IMR-90 (cell line): Measurements from ENCODE around the gene CCPG1. TPM values are rescaled to one million over a fixed set of nuclear protein-coding genes. Genes with fewer than 3 reads are reported as not detected.

ENCODE experiments used
- ATAC-seq: fragments of 200-7000 bp; cut with Tn5 transposase; 2 replicates; pipeline ENCODE4 v1.9.1; 2020; ENCODE audit warnings: low read depth, mild to moderate bottlenecking, moderate library complexity
- BruUV-seq: library from RNA; stranded (reverse); fragments of 400-500 nt; replicated peaks from 2 replicates; lab custom pipeline; 2021; lab: Mats Ljungman, UMichigan
- CTCF ChIA-PET: fragments of 300-600 bp; formaldehyde crosslinking; extraction: SDS; loops from one replicate; lab custom pipeline; 2021; ENCODE audit warnings: antibody characterized with exemption; lab: Yijun Ruan, JAX
- POLR2A ChIA-PET: fragments of 300-600 bp; sonication (Branson Sonifier 250); formaldehyde crosslinking; loops from one replicate; lab custom pipeline; 2022; ENCODE audit warnings: antibody characterized with exemption; ENCODE audit not compliant: unreplicated experiment; lab: Charles Lee
- DNase-seq: peaks from one replicate; pipeline ENCODE4 v3.0.0; 2013
- H2AFZ ChIP-seq: replicated peaks from 2 replicates; pipeline ENCODE3; 2013; ENCODE audit warnings: low read length, mild to moderate bottlenecking; ENCODE audit not compliant: poor library complexity
- H2AK5ac ChIP-seq: 2 replicates; pipeline ENCODE4 v1.6.1; 2013; ENCODE audit warnings: low read depth, low read length, inconsistent platforms
- H2AK9ac ChIP-seq: replicated peaks from 2 replicates; pipeline ENCODE3; 2013; ENCODE audit warnings: mild to moderate bottlenecking, low read depth, low read length, moderate library complexity; ENCODE audit not compliant: poor library complexity
- H2BK120ac ChIP-seq: 2 replicates; pipeline ENCODE4 v1.6.1; 2013; ENCODE audit warnings: low read depth, low read length, inconsistent platforms
- H2BK15ac ChIP-seq: 3 replicates; pipeline ENCODE4 v1.6.1; 2013; ENCODE audit warnings: low read depth, low read length, inconsistent platforms
- H2BK20ac ChIP-seq: 2 replicates; pipeline ENCODE4 v1.6.1; 2013; ENCODE audit warnings: low read depth, mild to moderate bottlenecking, inconsistent platforms, low read length, moderate library complexity
- H2BK5ac ChIP-seq: 2 replicates; pipeline ENCODE4 v1.6.1; 2013; ENCODE audit warnings: mild to moderate bottlenecking, low read depth, low read length, inconsistent platforms; ENCODE audit not compliant: poor library complexity, severe bottlenecking
- H3K14ac ChIP-seq: replicated peaks from 2 replicates; pipeline ENCODE4 v1.6.1; 2013; ENCODE audit warnings: low read depth, low read length, inconsistent platforms
- H3K18ac ChIP-seq: 2 replicates; pipeline ENCODE4 v1.6.1; 2013; ENCODE audit warnings: low read depth, low read length, control low read depth
- H3K23ac ChIP-seq: 2 replicates; pipeline ENCODE4 v1.6.1; 2013; ENCODE audit warnings: low read depth, low read length, inconsistent platforms
- H3K27ac ChIP-seq: 2 replicates; pipeline ENCODE4 v1.5.1; 2013; ENCODE audit warnings: mild to moderate bottlenecking, control low read depth, low read length; ENCODE audit not compliant: insufficient read depth
- H3K27me3 ChIP-seq: 2 replicates; pipeline ENCODE4 v1.6.1; 2013; ENCODE audit warnings: low read length; ENCODE audit not compliant: control insufficient read depth, insufficient read depth
- H3K36me3 ChIP-seq: 2 replicates; pipeline ENCODE4 v1.6.1; 2013; ENCODE audit warnings: low read length, mixed read lengths; ENCODE audit not compliant: control insufficient read depth, insufficient read depth
- H3K4ac ChIP-seq: 2 replicates; pipeline ENCODE4 v1.6.1; 2013; ENCODE audit warnings: low read depth, low read length, inconsistent platforms
- H3K4me1 ChIP-seq: 2 replicates; pipeline ENCODE4 v1.6.1; 2013; ENCODE audit warnings: low read length, mixed read lengths; ENCODE audit not compliant: control insufficient read depth, insufficient read depth
- H3K4me2 ChIP-seq: 2 replicates; pipeline ENCODE4 v1.6.1; 2013; ENCODE audit warnings: low read depth, mild to moderate bottlenecking, control low read depth, low read length, moderate library complexity
- H3K4me3 ChIP-seq: 2 replicates; pipeline ENCODE4 v1.5.1; 2013; ENCODE audit warnings: low read depth, mild to moderate bottlenecking, control low read depth, low read length, moderate library complexity; ENCODE audit not compliant: insufficient read depth
- H3K56ac ChIP-seq: 2 replicates; pipeline ENCODE4 v1.6.1; 2013; ENCODE audit warnings: low read length, inconsistent platforms; ENCODE audit not compliant: insufficient read depth; ENCODE audit errors: extremely low read depth
- H3K79me1 ChIP-seq, 2 experiments: 2 replicates each; pipeline ENCODE4 v1.6.1; 2013; ENCODE audit warnings: low read length in 2 of 2, inconsistent platforms in 1 of 2, low read depth in 1 of 2
- H3K9ac ChIP-seq: 2 replicates; pipeline ENCODE4 v1.6.1; 2013; ENCODE audit warnings: low read depth, low read length, control low read depth
- H3K9me1 ChIP-seq: 2 replicates; pipeline ENCODE4 v1.6.1; 2013; ENCODE audit warnings: low read length, inconsistent platforms; ENCODE audit not compliant: insufficient read depth
- H3K9me3 ChIP-seq: 2 replicates; pipeline ENCODE4 v1.6.1; 2013; ENCODE audit warnings: low read length; ENCODE audit not compliant: control insufficient read depth, insufficient read depth
- H4K20me1 ChIP-seq: 2 replicates; pipeline ENCODE4 v1.6.1; 2013; ENCODE audit warnings: low read length, inconsistent platforms; ENCODE audit not compliant: insufficient read depth
- H4K5ac ChIP-seq: 2 replicates; pipeline ENCODE4 v1.6.1; 2013; ENCODE audit warnings: mild to moderate bottlenecking, low read depth, low read length, control low read depth
- H4K8ac ChIP-seq, 2 experiments: 2 replicates each; pipeline ENCODE4 v1.6.1; 2013; ENCODE audit warnings: low read depth in 2 of 2, low read length in 2 of 2, control low read depth in 1 of 2, inconsistent platforms in 1 of 2
- H4K91ac ChIP-seq: 2 replicates; pipeline ENCODE4 v1.6.1; 2013; ENCODE audit warnings: low read depth, low read length, inconsistent platforms; ENCODE audit not compliant: insufficient read depth
- CEBPB ChIP-seq: IDR thresholded peaks from 2 replicates; pipeline ENCODE4 v1.6.1; 2012; ENCODE audit warnings: low read depth, low read length, improper control_type of control experiment
- CHD1 ChIP-seq: IDR thresholded peaks from 2 replicates; pipeline ENCODE4 v1.6.1; 2012; ENCODE audit warnings: low read depth, low read length, improper control_type of control experiment
- CTCF ChIP-seq: conservative IDR thresholded peaks from 2 replicates; pipeline ENCODE4 v1.5.1; 2012; ENCODE audit warnings: mild to moderate bottlenecking, low read depth, low read length, improper control_type of control experiment
- ELK1 ChIP-seq: fragments of 150-350 bp; IDR thresholded peaks from 2 replicates; pipeline ENCODE4 v1.6.1; 2016; ENCODE audit warnings: low read depth, mild to moderate bottlenecking, low read length, moderate library complexity, borderline replicate concordance
- FOS ChIP-seq: fragments of 150-350 bp; IDR thresholded peaks from 2 replicates; pipeline ENCODE4 v1.6.1; 2016; ENCODE audit warnings: low read depth, low read length
- MAFK ChIP-seq: IDR thresholded peaks from 2 replicates; pipeline ENCODE4 v1.6.1; 2012; ENCODE audit warnings: low read depth, low read length, improper control_type of control experiment
- MAZ ChIP-seq: IDR thresholded peaks from 2 replicates; pipeline ENCODE4 v1.6.1; 2012; ENCODE audit warnings: low read depth, mild to moderate bottlenecking, low read length, improper control_type of control experiment, moderate library complexity, borderline replicate concordance
- MXI1 ChIP-seq: IDR thresholded peaks from 2 replicates; pipeline ENCODE4 v1.6.1; 2012; ENCODE audit warnings: low read depth, mild to moderate bottlenecking, low read length, moderate library complexity, borderline replicate concordance
- NFE2L2 ChIP-seq: fragments of 150-350 bp; IDR thresholded peaks from 2 replicates; pipeline ENCODE4 v1.6.1; 2016; ENCODE audit warnings: low read depth, mild to moderate bottlenecking, low read length
- POLR2A ChIP-seq: IDR thresholded peaks from 2 replicates; pipeline ENCODE4 v1.6.1; 2012; ENCODE audit warnings: mild to moderate bottlenecking, low read depth, low read length
- RCOR1 ChIP-seq: IDR thresholded peaks from 2 replicates; pipeline ENCODE4 v1.6.1; 2012; ENCODE audit warnings: mild to moderate bottlenecking, low read length, improper control_type of control experiment; ENCODE audit not compliant: insufficient replicate concordance
- RFX5 ChIP-seq: IDR thresholded peaks from 2 replicates; pipeline ENCODE4 v1.8.0; 2012; ENCODE audit warnings: low read depth, mild to moderate bottlenecking, low read length, moderate library complexity
- SMC3 ChIP-seq: fragments of 150-350 bp; IDR thresholded peaks from 2 replicates; pipeline ENCODE4 v1.6.1; 2016; ENCODE audit warnings: low read depth, mild to moderate bottlenecking, antibody characterized with exemption, low read length, moderate library complexity
- WGBS, 2 experiments: methylation state at CpG; one replicate each; pipeline versions ENCODE4 v1.1.5 to v1.1.7; 2013; ENCODE audit warnings: missing lambda C conversion rate in 2 of 2; ENCODE audit not compliant: insufficient read length in 1 of 2; ENCODE audit errors: extremely low coverage in 2 of 2; 5-methylcytosine and 5-hydroxymethylcytosine counted together
- dilution Hi-C: fragments of 300-500 bp; cut with HindIII; formaldehyde crosslinking; loops from one replicate; pipeline ENCODE4 v1.14.3; 2018; ENCODE audit warnings: low sequenced_read_pairs; ENCODE audit not compliant: unreplicated experiment
- in situ Hi-C: fragments of 300-500 bp; cut with MboI; formaldehyde crosslinking; loops from 3 replicates; pipeline ENCODE4 v1.14.3; 2019; ENCODE audit warnings: low sequenced_read_pairs, inconsistent platforms, mixed read lengths
- intact Hi-C: fragments of 100-400 bp; cut with micrococcal nuclease; formaldehyde crosslinking; loops from 2 replicates; pipeline ENCODE4 v1.10.0; 2022
- polyA plus RNA-seq, 3 experiments: library from polyadenylated mRNA; depleted of rRNA; stranded (reverse); fragments of >200 nt; gene quantifications; 2 replicates each; pipeline ENCODE4 v1.2.3, GENCODE V29; 2012; ENCODE audit warnings: low replicate concordance in 1 of 3
- total RNA-seq: library from RNA; depleted of rRNA; stranded (reverse); fragments of >200 nt; gene quantifications from 2 replicates; pipeline ENCODE4 v1.2.3, GENCODE V29; 2012

Gene CCPG1
- total and polyA plus RNA-seq, 2 of the 4 experiments (the other 2 are of a cell fraction) = 11.4 to 14.3 TPM

- Histone ChIP-seq H2AK5ac (no peak overlapping the region), H2BK20ac (no peak overlapping the region), H3K4me3 (no peak overlapping the region), H3K4me1 (no peaks in the 10 kb centered on the region; the same call in 1 of the 2 replicates), H4K20me1 (no peaks in the 10 kb centered on the region), H3K9me1 (no peaks in the 10 kb centered on the region), H3K56ac (no peak overlapping the region), H2AFZ (no peak overlapping the region), H3K4me2 (no peak overlapping the region), H4K8ac (0 out of 4 replicates have a peak overlapping the region, but pooled peaks of 1 of the 2 experiments have one; percentile 15), H3K9ac (no peak overlapping the region), H3K14ac (no peak overlapping the region), H3K9me3 (no peaks in the 10 kb centered on the region), H4K5ac (no peak overlapping the region), H3K27ac (no peak overlapping the region), H2BK120ac (no peak overlapping the region), H4K91ac (no peak overlapping the region), H2BK5ac (peak overlapping the region; percentile 57), H3K18ac (no peak overlapping the region), H2BK15ac (no peak overlapping the region), H3K79me1 (no peaks in the 10 kb centered on the region; a peak in 1 of 4 replicates), H3K36me3 (peaks cover 15% of the 10 kb centered on the region), H2AK9ac (no peak overlapping the region), H3K27me3 (no peaks in the 10 kb centered on the region), H3K4ac (no peak overlapping the region), H3K23ac (no peak overlapping the region)
- ChIA-PET CTCF (no interaction called here), POLR2A (interaction anchor here (0.5 kb wide), 1 partner anchor 16 kb away, joined by 3 read pairs; the partner anchor contains the start of genes PIGB and PIGBOS1)
- BruUV-seq = no TSS peak
- WGBS, 2 experiments = no CpG with 5 or more reads among the region's 1 CpG
- in situ Hi-C loops (no loop called here), dilution Hi-C loops (no loop called here), intact Hi-C loops (no loop called here)
- ATAC-seq (peak; percentile 72), DNase-seq (peak; percentile 89)
- TF ChIP-seq NFE2L2 = no peak
- TF ChIP-seq RCOR1 = no peak
- peak; percentile 59; the same call in 1 of the 2 replicates for TF ChIP-seq FOS
- no peak for TF ChIP-seq SMC3
- no peak for TF ChIP-seq CHD1
- TF ChIP-seq RFX5 = 0 out of 2 replicates have a peak, but pooled peaks have one; percentile 38
- no peak for TF ChIP-seq POLR2A
- TF ChIP-seq MAFK = no peak
- TF ChIP-seq MAZ = no peak
- TF ChIP-seq CTCF = no peak
- no peak for TF ChIP-seq ELK1
- no peak for TF ChIP-seq MXI1
- peak; percentile 98 for TF ChIP-seq CEBPB
Measured at GRCh38 chr15:55334997-55335396, 73.2 kb downstream of the CCPG1 start.
